SK-N-SH treated with all-trans-retinoic acid at 6 μM for 48 hours (cell line): ENCODE data around the gene DNAH9.

Experiments
- ATAC-seq: fragments of 200-7000 bp; cut with Tn5 transposase; 3 replicates; pipeline ENCODE4 v1.9.1; 2020; ENCODE audit warnings: mild to moderate bottlenecking, moderate library complexity
- ARNTL ChIP-seq: fragments of 450-650 bp; formaldehyde crosslinking; IDR thresholded peaks from 2 replicates; pipeline ENCODE4 v1.5.0; 2020; ENCODE audit warnings: low read depth, mild to moderate bottlenecking, moderate library complexity, borderline replicate concordance
- BACH2 ChIP-seq: fragments of 250-450 bp; sonication (Bioruptor Pico); IDR thresholded peaks from 2 replicates; pipeline ENCODE4 v1.9.0; 2021; ENCODE audit warnings: mild to moderate bottlenecking, borderline replicate concordance
- CSDC2 ChIP-seq: fragments of 250-450 bp; sonication (Bioruptor Pico); IDR thresholded peaks from 2 replicates; pipeline ENCODE4 v1.5.0; 2020; ENCODE audit warnings: mild to moderate bottlenecking, moderate library complexity
- CSRNP3 ChIP-seq: fragments of 250-450 bp; sonication (Bioruptor Pico); IDR thresholded peaks from 2 replicates; pipeline ENCODE4 v1.5.1; 2021; ENCODE audit warnings: mild to moderate bottlenecking, moderate library complexity
- ESRRG ChIP-seq: fragments of 250-450 bp; sonication (Bioruptor Pico); IDR thresholded peaks from 2 replicates; pipeline ENCODE4 v1.6.1; 2021; ENCODE audit warnings: mild to moderate bottlenecking
- GLIS3 ChIP-seq: fragments of 250-450 bp; sonication (Bioruptor Pico); IDR thresholded peaks from 2 replicates; pipeline ENCODE4 v1.5.0; 2020; ENCODE audit warnings: mild to moderate bottlenecking, moderate library complexity
- ISL1 ChIP-seq: fragments of 250-450 bp; sonication (Bioruptor Pico); IDR thresholded peaks from 2 replicates; pipeline ENCODE4 v2.1.2; 2022; ENCODE audit warnings: mild to moderate bottlenecking, moderate library complexity
- PPARA ChIP-seq: fragments of 250-450 bp; sonication (Bioruptor Pico); IDR thresholded peaks from 2 replicates; pipeline ENCODE4 v1.5.0; 2020; ENCODE audit warnings: mild to moderate bottlenecking, borderline replicate concordance
- RARB ChIP-seq: fragments of 250-450 bp; sonication (Bioruptor Pico); IDR thresholded peaks from 2 replicates; pipeline ENCODE4 v1.8.0; 2021; ENCODE audit warnings: mild to moderate bottlenecking, moderate library complexity
- SNAI2 ChIP-seq: fragments of 250-450 bp; sonication (Bioruptor Pico); IDR thresholded peaks from 2 replicates; pipeline ENCODE4 v1.5.0; 2020; ENCODE audit warnings: mild to moderate bottlenecking, moderate library complexity
- TCF4 ChIP-seq: fragments of 250-450 bp; sonication (Bioruptor Pico); IDR thresholded peaks from 2 replicates; pipeline ENCODE4 v1.8.0; 2021; ENCODE audit warnings: mild to moderate bottlenecking, moderate library complexity, borderline replicate concordance
- TOX ChIP-seq: fragments of 250-450 bp; sonication (Bioruptor Pico); IDR thresholded peaks from 2 replicates; pipeline ENCODE4 v1.8.0; 2021; ENCODE audit warnings: mild to moderate bottlenecking, moderate library complexity, borderline replicate concordance
- ZC3H10 ChIP-seq: fragments of 250-450 bp; sonication (Bioruptor Pico); IDR thresholded peaks from 2 replicates; pipeline ENCODE4 v1.5.1; 2021; ENCODE audit warnings: mild to moderate bottlenecking, moderate library complexity
- ZFP3 ChIP-seq: fragments of 250-450 bp; sonication (Bioruptor Pico); IDR thresholded peaks from 2 replicates; pipeline ENCODE4 v1.5.0; 2020; ENCODE audit warnings: mild to moderate bottlenecking, moderate library complexity
- ZFP30 ChIP-seq: fragments of 450-650 bp; formaldehyde crosslinking; IDR thresholded peaks from 2 replicates; pipeline ENCODE4 v1.5.0; 2022; ENCODE audit warnings: mild to moderate bottlenecking, moderate library complexity
- ZNF565 ChIP-seq: fragments of 450-650 bp; formaldehyde crosslinking; conservative IDR thresholded peaks from 2 replicates; pipeline ENCODE4 v1.5.0; 2020; ENCODE audit warnings: low read depth, mild to moderate bottlenecking, moderate library complexity
- ZNF8 ChIP-seq: fragments of 450-650 bp; formaldehyde crosslinking; IDR thresholded peaks from 2 replicates; pipeline ENCODE4 v1.5.0; 2020; ENCODE audit warnings: mild to moderate bottlenecking, moderate library complexity
- TF ChIP-seq, protein P1 (sequence below): fragments of 250-450 bp; sonication (Bioruptor Pico); IDR thresholded peaks from 2 replicates; pipeline ENCODE4 v1.8.0; 2021; ENCODE audit warnings: low read depth, mild to moderate bottlenecking, moderate library complexity, borderline replicate concordance
- TF ChIP-seq, protein P2 (sequence below): fragments of 250-450 bp; sonication (Bioruptor Pico); IDR thresholded peaks from 2 replicates; pipeline ENCODE4 v1.5.1; 2020; ENCODE audit warnings: low read depth, mild to moderate bottlenecking, moderate library complexity
- TF ChIP-seq, protein P3 (sequence below): fragments of 250-450 bp; sonication (Bioruptor Pico); IDR thresholded peaks from 2 replicates; pipeline ENCODE4 v1.8.0; 2020; ENCODE audit warnings: mild to moderate bottlenecking, moderate library complexity, borderline replicate concordance
- TF ChIP-seq, protein P4 (sequence below): fragments of 250-450 bp; sonication (Bioruptor Pico); IDR thresholded peaks from 2 replicates; pipeline ENCODE4 v1.5.0; 2020; ENCODE audit warnings: mild to moderate bottlenecking, moderate library complexity

DNAH9 gene

GRCh38 chr17:11564589-11565380, 33.5 kb upstream of the DNAH9 start:
- ATAC-seq, result no peak
- no peak for TF ChIP-seq ZFP3
- TF ChIP-seq SNAI2, result no peak
- TF ChIP-seq CSRNP3 (CRISPR knock-in tag), result no peak
- no peak for TF ChIP-seq ZC3H10
- TF ChIP-seq CSDC2, result no peak
- TF ChIP-seq TOX (CRISPR knock-in tag), result no peak
- TF ChIP-seq ISL1 (CRISPR knock-in tag), result no peak
- no peak for TF ChIP-seq TCF4 (CRISPR knock-in tag)
- no peak for TF ChIP-seq RARB (CRISPR knock-in tag)
- TF ChIP-seq, all 23 proteins: peak for 0

DNA sequence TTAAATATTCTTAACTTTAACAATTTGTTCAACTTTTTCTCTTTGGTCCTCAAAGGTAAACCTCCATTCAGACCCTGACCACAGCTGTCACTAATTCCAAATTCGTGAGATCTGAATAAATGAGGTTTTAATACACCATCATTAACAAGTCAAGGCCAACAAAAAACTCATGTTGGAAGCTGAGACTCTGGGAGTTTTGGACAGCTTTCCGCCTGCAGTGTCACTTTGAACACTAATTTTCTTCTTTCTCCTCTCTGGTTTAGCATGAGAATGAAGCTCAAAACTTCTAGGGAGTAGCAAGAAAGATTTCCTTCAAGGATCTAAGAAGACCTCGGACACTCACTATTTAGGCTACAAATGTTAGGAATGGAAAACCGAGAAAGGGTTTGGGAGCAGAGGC, 32.7 kb upstream of the DNAH9 start:
- TF ChIP-seq, protein P1, sequence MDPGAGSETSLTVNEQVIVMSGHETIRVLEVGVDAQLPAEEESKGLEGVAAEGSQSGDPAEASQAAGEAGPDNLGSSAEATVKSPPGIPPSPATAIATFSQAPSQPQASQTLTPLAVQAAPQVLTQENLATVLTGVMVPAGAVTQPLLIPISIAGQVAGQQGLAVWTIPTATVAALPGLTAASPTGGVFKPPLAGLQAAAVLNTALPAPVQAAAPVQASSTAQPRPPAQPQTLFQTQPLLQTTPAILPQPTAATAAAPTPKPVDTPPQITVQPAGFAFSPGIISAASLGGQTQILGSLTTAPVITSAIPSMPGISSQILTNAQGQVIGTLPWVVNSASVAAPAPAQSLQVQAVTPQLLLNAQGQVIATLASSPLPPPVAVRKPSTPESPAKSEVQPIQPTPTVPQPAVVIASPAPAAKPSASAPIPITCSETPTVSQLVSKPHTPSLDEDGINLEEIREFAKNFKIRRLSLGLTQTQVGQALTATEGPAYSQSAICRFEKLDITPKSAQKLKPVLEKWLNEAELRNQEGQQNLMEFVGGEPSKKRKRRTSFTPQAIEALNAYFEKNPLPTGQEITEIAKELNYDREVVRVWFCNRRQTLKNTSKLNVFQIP, result no peak
- TF ChIP-seq CSDC2, result no peak
- TF ChIP-seq PPARA, result no peak
- TF ChIP-seq, protein P2, sequence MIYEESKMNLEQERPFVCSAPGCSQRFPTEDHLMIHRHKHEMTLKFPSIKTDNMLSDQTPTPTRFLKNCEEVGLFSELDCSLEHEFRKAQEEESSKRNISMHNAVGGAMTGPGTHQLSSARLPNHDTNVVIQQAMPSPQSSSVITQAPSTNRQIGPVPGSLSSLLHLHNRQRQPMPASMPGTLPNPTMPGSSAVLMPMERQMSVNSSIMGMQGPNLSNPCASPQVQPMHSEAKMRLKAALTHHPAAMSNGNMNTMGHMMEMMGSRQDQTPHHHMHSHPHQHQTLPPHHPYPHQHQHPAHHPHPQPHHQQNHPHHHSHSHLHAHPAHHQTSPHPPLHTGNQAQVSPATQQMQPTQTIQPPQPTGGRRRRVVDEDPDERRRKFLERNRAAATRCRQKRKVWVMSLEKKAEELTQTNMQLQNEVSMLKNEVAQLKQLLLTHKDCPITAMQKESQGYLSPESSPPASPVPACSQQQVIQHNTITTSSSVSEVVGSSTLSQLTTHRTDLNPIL, result no peak
- TF ChIP-seq TCF4 (CRISPR knock-in tag), result no peak
- no peak for TF ChIP-seq ZFP30
- no peak for TF ChIP-seq ESRRG (CRISPR knock-in tag)
- TF ChIP-seq ISL1 (CRISPR knock-in tag), result no peak
- no peak for TF ChIP-seq ARNTL
- TF ChIP-seq ZC3H10, result no peak
- TF ChIP-seq GLIS3 (CRISPR knock-in tag), result no peak
- TF ChIP-seq SNAI2, result no peak
- TF ChIP-seq ZNF8, result no peak
- TF ChIP-seq, protein P3, sequence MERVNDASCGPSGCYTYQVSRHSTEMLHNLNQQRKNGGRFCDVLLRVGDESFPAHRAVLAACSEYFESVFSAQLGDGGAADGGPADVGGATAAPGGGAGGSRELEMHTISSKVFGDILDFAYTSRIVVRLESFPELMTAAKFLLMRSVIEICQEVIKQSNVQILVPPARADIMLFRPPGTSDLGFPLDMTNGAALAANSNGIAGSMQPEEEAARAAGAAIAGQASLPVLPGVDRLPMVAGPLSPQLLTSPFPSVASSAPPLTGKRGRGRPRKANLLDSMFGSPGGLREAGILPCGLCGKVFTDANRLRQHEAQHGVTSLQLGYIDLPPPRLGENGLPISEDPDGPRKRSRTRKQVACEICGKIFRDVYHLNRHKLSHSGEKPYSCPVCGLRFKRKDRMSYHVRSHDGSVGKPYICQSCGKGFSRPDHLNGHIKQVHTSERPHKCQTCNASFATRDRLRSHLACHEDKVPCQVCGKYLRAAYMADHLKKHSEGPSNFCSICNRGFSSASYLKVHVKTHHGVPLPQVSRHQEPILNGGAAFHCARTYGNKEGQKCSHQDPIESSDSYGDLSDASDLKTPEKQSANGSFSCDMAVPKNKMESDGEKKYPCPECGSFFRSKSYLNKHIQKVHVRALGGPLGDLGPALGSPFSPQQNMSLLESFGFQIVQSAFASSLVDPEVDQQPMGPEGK, result no peak
- TF ChIP-seq, protein P4, sequence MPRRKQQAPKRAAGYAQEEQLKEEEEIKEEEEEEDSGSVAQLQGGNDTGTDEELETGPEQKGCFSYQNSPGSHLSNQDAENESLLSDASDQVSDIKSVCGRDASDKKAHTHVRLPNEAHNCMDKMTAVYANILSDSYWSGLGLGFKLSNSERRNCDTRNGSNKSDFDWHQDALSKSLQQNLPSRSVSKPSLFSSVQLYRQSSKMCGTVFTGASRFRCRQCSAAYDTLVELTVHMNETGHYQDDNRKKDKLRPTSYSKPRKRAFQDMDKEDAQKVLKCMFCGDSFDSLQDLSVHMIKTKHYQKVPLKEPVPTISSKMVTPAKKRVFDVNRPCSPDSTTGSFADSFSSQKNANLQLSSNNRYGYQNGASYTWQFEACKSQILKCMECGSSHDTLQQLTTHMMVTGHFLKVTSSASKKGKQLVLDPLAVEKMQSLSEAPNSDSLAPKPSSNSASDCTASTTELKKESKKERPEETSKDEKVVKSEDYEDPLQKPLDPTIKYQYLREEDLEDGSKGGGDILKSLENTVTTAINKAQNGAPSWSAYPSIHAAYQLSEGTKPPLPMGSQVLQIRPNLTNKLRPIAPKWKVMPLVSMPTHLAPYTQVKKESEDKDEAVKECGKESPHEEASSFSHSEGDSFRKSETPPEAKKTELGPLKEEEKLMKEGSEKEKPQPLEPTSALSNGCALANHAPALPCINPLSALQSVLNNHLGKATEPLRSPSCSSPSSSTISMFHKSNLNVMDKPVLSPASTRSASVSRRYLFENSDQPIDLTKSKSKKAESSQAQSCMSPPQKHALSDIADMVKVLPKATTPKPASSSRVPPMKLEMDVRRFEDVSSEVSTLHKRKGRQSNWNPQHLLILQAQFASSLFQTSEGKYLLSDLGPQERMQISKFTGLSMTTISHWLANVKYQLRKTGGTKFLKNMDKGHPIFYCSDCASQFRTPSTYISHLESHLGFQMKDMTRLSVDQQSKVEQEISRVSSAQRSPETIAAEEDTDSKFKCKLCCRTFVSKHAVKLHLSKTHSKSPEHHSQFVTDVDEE, result no peak
- TF ChIP-seq BACH2, result no peak
- no peak for ATAC-seq

DNA sequence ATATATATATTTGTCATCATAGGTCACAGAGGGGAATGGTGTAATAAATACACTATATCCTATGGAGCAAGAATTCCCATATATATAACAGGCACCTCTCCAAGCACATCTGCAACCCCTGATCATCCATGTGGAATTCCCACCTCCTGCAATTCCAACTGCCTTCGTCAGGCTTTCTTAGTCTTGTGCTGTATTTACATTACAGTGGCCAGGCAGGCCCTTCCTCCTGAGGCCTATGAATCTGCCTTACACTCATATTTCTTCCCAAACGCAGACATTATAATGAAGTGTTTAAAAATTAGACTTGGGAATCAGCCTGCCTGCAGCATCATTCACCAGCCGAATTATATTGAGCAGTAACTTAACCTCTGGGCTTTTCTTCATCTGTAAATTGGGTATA, 19.3 kb upstream of the DNAH9 start:
- no peak for ATAC-seq
- no peak for TF ChIP-seq ZC3H10
- no peak for TF ChIP-seq TOX (CRISPR knock-in tag)
- TF ChIP-seq, protein P3, result no peak
- no peak for TF ChIP-seq BACH2
- TF ChIP-seq TCF4 (CRISPR knock-in tag), result no peak
- TF ChIP-seq, protein P4, result no peak
- TF ChIP-seq ZNF565 (CRISPR knock-in tag), result no peak
- TF ChIP-seq, protein P2, result no peak
